BLaER1 treated with 17β-estradiol and CSF1 and Interleukin-3, amounts not matched to agents 10 nM and 100 nM (cell line): Measurements from ENCODE around the gene RNU1-3.
"Not testable (repeated sequence)": the region's sequence is repeated elsewhere in the genome, so short reads cannot be mapped to it uniquely, and the experiment has no call there.

ENCODE experiments used
- H3K27ac ChIP-seq, 11 experiments: shearing (Covaris generic); formaldehyde crosslinking; 2 replicates each; pipeline ENCODE4 v1.8.1; 2022
- H3K27me3 ChIP-seq, 11 experiments: shearing (Covaris generic); formaldehyde crosslinking; 2 replicates each; pipeline ENCODE4 v1.8.1; 2022
- H3K36me3 ChIP-seq, 11 experiments: shearing (Covaris generic); formaldehyde crosslinking; 2 replicates each; pipeline ENCODE4 v1.8.1; 2022
- H3K4me1 ChIP-seq, 10 experiments: shearing (Covaris generic); formaldehyde crosslinking; 2 replicates each; pipeline ENCODE4 v1.8.1; 2022
- H3K4me2 ChIP-seq, 11 experiments: shearing (Covaris generic); formaldehyde crosslinking; 2 replicates each; pipeline ENCODE4 v1.8.1; 2022
- H3K4me3 ChIP-seq, 10 experiments: shearing (Covaris generic); formaldehyde crosslinking; 2 replicates each; pipeline ENCODE4 v1.8.1; 2022
- H3K9ac ChIP-seq, 11 experiments: shearing (Covaris generic); formaldehyde crosslinking; 2 replicates each; pipeline ENCODE4 v1.8.1; 2022
- H3K9me3 ChIP-seq, 11 experiments: shearing (Covaris generic); formaldehyde crosslinking; replicated peaks in 1 of 11; 2 replicates each; pipeline ENCODE4 v1.8.1; 2022
- H4K20me1 ChIP-seq, 11 experiments: shearing (Covaris generic); formaldehyde crosslinking; 2 replicates each; pipeline ENCODE4 v1.8.1; 2022
- Cebpa-rat ChIP-seq, 11 experiments: shearing (Covaris generic); IDR thresholded peaks; 2 replicates each; pipeline ENCODE4 v1.8.1; 2022

RNU1-3 gene

GRCh38 chr1:16687132-16687800 is 20.5 kb upstream of the RNU1-3 start:
- H3K9me3 ChIP-seq, H3K9ac ChIP-seq, H3K4me3 ChIP-seq, H3K4me1 ChIP-seq, H3K27ac ChIP-seq, H3K36me3 ChIP-seq, H3K4me2 ChIP-seq, H4K20me1 ChIP-seq, H3K27me3 ChIP-seq: not testable (repeated sequence)

GRCh38 chr1:16685445-16686371 is 19.0 kb upstream of the RNU1-3 start:
- H3K9me3 ChIP-seq, H3K9ac ChIP-seq, H3K27me3 ChIP-seq, H3K4me2 ChIP-seq, H3K4me3 ChIP-seq, H3K27ac ChIP-seq, H3K4me1 ChIP-seq, H3K36me3 ChIP-seq, H4K20me1 ChIP-seq: not testable (repeated sequence)

GRCh38 chr1:16684738-16685337 is 18.1 kb upstream of the RNU1-3 start:
- H3K4me3 ChIP-seq, H3K27me3 ChIP-seq, H3K4me1 ChIP-seq, H3K36me3 ChIP-seq, H3K9me3 ChIP-seq, H3K9ac ChIP-seq, H4K20me1 ChIP-seq, H3K4me2 ChIP-seq, H3K27ac ChIP-seq: not testable (repeated sequence)

GRCh38 chr1:16684152-16684551 is 17.4 kb upstream of the RNU1-3 start:
- H3K4me2 ChIP-seq, H3K27ac ChIP-seq, H3K36me3 ChIP-seq, H4K20me1 ChIP-seq, H3K4me1 ChIP-seq, H3K4me3 ChIP-seq, H3K9ac ChIP-seq, H3K9me3 ChIP-seq: not testable (repeated sequence)
- peaks cover 1 to 14% (median 8%) of the 10 kb centered on the region in 11 experiments; a peak in 21 of 22 replicates for H3K27me3 ChIP-seq

GRCh38 chr1:16682803-16683202 is 16.1 kb upstream of the RNU1-3 start:
- peaks cover 15 to 27% (median 22%) of the 10 kb centered on the region in 11 experiments for H3K27me3 ChIP-seq
- H3K36me3 ChIP-seq, H3K9ac ChIP-seq, H3K27ac ChIP-seq, H3K9me3 ChIP-seq, H3K4me3 ChIP-seq, H3K4me2 ChIP-seq, H3K4me1 ChIP-seq, H4K20me1 ChIP-seq: not testable (repeated sequence)

- H3K9me3 ChIP-seq, H3K36me3 ChIP-seq, H3K9ac ChIP-seq, H3K27ac ChIP-seq, H3K4me3 ChIP-seq, H3K4me2 ChIP-seq: not testable (repeated sequence)
- Histone ChIP-seq H4K20me1 (peaks cover 0 to 17% (median 0%) of the 10 kb centered on the region in 11 experiments; a peak in 6 of 22 replicates), H3K4me1 (peaks cover 18 to 23% (median 20%) of the 10 kb centered on the region in 10 experiments; a peak in 19 of 20 replicates), H3K27me3 (peaks cover 27 to 44% (median 36%) of the 10 kb centered on the region in 11 experiments)
Measured at GRCh38 chr1:16680366-16680765, 13.6 kb upstream of the RNU1-3 start.

- H3K27me3 ChIP-seq = peaks cover 27 to 44% (median 36%) of the 10 kb centered on the region in 11 experiments
- no peaks in the 10 kb centered on the region for H3K36me3 ChIP-seq
- H3K9me3 ChIP-seq = no peaks in the 10 kb centered on the region
- no peak overlapping the region for H3K4me3 ChIP-seq
- peaks cover 20 to 29% (median 24%) of the 10 kb centered on the region in 10 experiments; a peak in 19 of 20 replicates for H3K4me1 ChIP-seq
- peak overlapping the region; percentile 52 to 72 (median 66); a peak in 21 of 22 replicates for H3K4me2 ChIP-seq
- no peak for TF ChIP-seq Cebpa-rat (IDR thresholded peaks at IDR 0.05)
- no peak overlapping the region for H3K27ac ChIP-seq
- H3K9ac ChIP-seq = no peak overlapping the region
- peaks cover 0 to 17% (median 0%) of the 10 kb centered on the region in 11 experiments; a peak in 6 of 22 replicates for H4K20me1 ChIP-seq
Measured at GRCh38 chr1:16677552-16678431, 11.0 kb upstream of the RNU1-3 start.

GRCh38 chr1:16676661-16677523 is 10.1 kb upstream of the RNU1-3 start:
- Histone ChIP-seq H4K20me1 (peaks cover 0 to 17% (median 0%) of the 10 kb centered on the region in 11 experiments; a peak in 6 of 22 replicates), H3K4me2 (peak overlapping the region; percentile 52 to 72 (median 66)), H3K4me1 (peaks cover 20 to 29% (median 24%) of the 10 kb centered on the region in 10 experiments; a peak in 19 of 20 replicates), H3K27me3 (peaks cover 27 to 44% (median 36%) of the 10 kb centered on the region in 11 experiments)
- H3K9ac ChIP-seq, H3K27ac ChIP-seq, H3K36me3 ChIP-seq, H3K4me3 ChIP-seq, H3K9me3 ChIP-seq: not testable (repeated sequence)

GRCh38 chr1:16675118-16675510 is 8.4 kb upstream of the RNU1-3 start:
- H3K36me3 ChIP-seq = not testable (repeated sequence)

GRCh38 chr1:16673976-16674375 is 7.2 kb upstream of the RNU1-3 start:
- peaks cover 0 to 17% (median 0%) of the 10 kb centered on the region in 11 experiments; a peak in 6 of 22 replicates for H4K20me1 ChIP-seq
- not testable (repeated sequence) for H3K27ac ChIP-seq, H3K9ac ChIP-seq, H3K9me3 ChIP-seq, H3K4me3 ChIP-seq, H3K36me3 ChIP-seq, H3K4me2 ChIP-seq
- H3K27me3 ChIP-seq = peaks cover 24 to 28% (median 26%) of the 10 kb centered on the region in 11 experiments
- peaks cover 20 to 29% (median 24%) of the 10 kb centered on the region in 10 experiments; a peak in 19 of 20 replicates for H3K4me1 ChIP-seq

More at GRCh38 chr1:16675118-16675510, 8.4 kb upstream of the RNU1-3 start:
- peaks cover 27 to 38% (median 36%) of the 10 kb centered on the region in 11 experiments for H3K27me3 ChIP-seq
- H3K9me3 ChIP-seq, H3K4me3 ChIP-seq, H3K27ac ChIP-seq, H3K9ac ChIP-seq: not testable (repeated sequence)
- H4K20me1 ChIP-seq = peaks cover 0 to 17% (median 0%) of the 10 kb centered on the region in 11 experiments; a peak in 6 of 22 replicates
- H3K4me2 ChIP-seq = peak overlapping the region in 6 of 11 experiments; percentile 32 to 53 (median 50); a peak in 7 of 22 replicates
- peaks cover 20 to 29% (median 24%) of the 10 kb centered on the region in 10 experiments; a peak in 19 of 20 replicates for H3K4me1 ChIP-seq

- not testable (repeated sequence) for H3K9ac ChIP-seq, H3K27me3 ChIP-seq
Measured at GRCh38 chr1:16665836-16666235, 912 bp downstream of the RNU1-3 start.

More at GRCh38 chr1:16665836-16666235, 912 bp downstream of the RNU1-3 start:
- not testable (repeated sequence) for H3K4me2 ChIP-seq, H3K4me3 ChIP-seq, H3K4me1 ChIP-seq, H4K20me1 ChIP-seq, H3K27ac ChIP-seq, H3K9me3 ChIP-seq, H3K36me3 ChIP-seq
